HG02840 (cell line): ENCODE measurements around the gene CDH15.

Experiments used
- ATAC-seq: cut with Tn5 transposase; IDR thresholded peaks from one replicate; pipeline ENCODE4 v1.9.1; 2021; ENCODE audit warnings: mild to moderate bottlenecking, moderate library complexity, moderate number of reproducible peaks; ENCODE audit not compliant: unreplicated experiment, low FRiP score

Gene CDH15

DNA sequence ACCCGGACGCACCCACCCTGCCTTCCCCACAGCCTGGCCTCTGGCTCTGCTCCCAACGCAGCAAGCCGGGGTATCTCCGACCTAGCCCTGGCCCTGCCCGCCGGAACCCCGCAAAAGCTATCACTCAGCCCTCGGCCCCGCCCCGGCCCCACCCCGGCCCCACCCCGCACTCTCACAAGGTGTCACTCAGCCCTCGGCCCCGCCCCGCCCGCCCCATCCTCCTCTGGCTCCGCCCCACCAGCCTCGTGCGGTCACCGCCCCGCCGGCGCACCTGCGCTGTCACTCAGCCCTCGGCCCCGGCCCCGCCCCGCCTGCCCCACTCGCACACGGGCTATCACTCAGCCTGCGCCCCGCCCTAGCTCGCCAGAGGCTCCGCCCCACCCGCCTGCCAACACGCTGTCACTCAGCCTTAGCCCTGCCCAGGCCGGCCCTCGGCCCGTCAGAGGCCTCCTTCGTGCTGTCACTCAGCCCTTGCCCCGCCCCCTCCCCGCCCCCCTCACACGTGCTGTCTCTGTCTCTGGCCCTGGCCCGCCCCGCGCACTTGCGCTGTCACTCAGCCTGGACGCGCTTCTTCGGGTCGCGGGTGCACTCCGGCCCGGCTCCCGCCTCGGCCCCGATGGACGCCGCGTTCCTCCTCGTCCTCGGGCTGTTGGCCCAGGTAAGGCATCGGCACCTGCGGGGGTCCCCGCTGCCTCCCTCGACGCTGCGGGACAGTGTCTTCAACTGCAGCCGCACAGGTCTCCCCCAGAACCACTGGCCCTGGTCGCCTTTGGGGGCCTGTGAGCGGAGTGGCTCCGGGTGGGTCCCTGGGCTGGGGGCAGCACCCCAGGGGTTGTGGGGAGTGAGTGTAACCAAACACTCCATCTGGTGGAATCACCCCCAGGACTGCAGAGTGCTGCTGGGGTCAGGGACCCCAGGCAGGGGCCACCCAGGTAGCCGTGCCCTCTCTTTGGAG, at the start of gene CDH15:
TSS of gene CDH15 (plus strand) at position 533 of the 955 bp plus-strand sequence. CDS start at position 617, 84 bp downstream.
- peak; percentile 71 for ATAC-seq

GRCh38 chr16:89122322-89122851, 49.2 kb upstream of the CDH15 start:
- no peak for ATAC-seq

DNA sequence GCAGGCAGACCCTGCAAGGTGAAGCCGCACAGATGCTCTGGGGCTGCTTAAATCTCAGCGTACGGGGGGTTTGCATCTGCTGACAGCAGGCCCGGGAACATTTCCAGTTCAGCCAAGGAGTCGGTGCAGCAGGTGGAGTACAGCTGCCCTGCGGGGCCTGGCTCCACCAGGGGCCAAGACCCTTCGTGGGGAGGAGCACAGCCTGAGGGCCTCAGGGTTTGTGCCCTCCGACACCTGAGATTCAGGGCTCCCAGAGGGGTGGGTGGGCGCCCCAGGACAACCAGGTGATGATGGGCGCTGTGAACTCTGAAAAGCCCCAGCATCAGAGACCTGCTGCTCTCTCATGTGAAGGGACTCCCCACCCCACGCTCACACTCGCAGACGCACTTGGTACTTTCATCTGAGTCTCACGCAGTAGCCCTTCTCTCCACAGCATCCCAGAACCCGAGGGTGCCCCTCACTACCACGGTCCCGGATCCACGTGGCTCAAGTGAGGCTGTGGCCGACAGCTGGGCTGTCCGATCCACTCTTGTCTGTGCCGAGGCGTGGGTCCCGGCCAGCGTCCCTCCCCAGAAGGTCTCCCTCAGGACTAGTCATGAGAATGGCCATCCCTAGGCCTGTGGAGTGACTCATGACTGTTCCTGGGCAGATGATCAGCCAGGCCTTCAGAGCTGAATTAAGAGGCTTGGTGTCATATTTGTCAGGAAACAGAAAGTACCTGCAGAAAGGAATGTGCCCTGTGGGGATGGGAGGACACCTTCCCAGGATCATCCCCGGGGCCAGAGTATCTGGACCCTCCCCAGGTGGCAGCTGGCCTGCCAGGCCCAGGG, 48.3 kb upstream of the CDH15 start:
- no peak for ATAC-seq

DNA sequence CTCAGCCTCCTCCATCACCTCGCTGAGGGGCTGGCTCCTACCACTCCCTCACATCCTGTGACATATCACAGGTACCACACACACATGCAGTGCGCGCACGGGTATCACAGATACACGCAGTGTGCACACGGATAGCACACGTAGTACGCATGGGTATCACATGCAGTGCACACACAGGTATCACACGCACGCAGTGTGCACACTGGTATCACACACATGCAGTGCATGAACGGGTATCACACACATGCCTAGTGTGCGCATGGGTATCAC, 47.8 kb upstream of the CDH15 start:
- ATAC-seq, result no peak

GRCh38 chr16:89129378-89129777, 42.2 kb upstream of the CDH15 start:
- no peak for ATAC-seq

- ATAC-seq, result no peak
These were observed 41.1 kb upstream of the CDH15 start for GRCh38 chr16:89130448-89130847.

- ATAC-seq, result no peak
These were observed 39.8 kb upstream of the CDH15 start for GRCh38 chr16:89131783-89132182.

GRCh38 chr16:89132194-89133005, 39.1 kb upstream of the CDH15 start:
- no peak for ATAC-seq

GRCh38 chr16:89133457-89134127, 38.0 kb upstream of the CDH15 start:
- ATAC-seq, result no peak

GRCh38 chr16:89134269-89134668, 37.3 kb upstream of the CDH15 start:
- ATAC-seq, result no peak

GRCh38 chr16:89135166-89135565, 36.4 kb upstream of the CDH15 start:
- ATAC-seq, result no peak

- no peak for ATAC-seq
These were observed 35.4 kb upstream of the CDH15 start for GRCh38 chr16:89135971-89136765.

- ATAC-seq, result no peak
These were observed 34.6 kb upstream of the CDH15 start for GRCh38 chr16:89136931-89137330.

GRCh38 chr16:89137666-89138512, 33.7 kb upstream of the CDH15 start:
- ATAC-seq, result no peak

GRCh38 chr16:89138513-89138795, 33.1 kb upstream of the CDH15 start:
- no peak for ATAC-seq

- ATAC-seq, result no peak
These were observed 32.6 kb upstream of the CDH15 start for GRCh38 chr16:89138843-89139520.

GRCh38 chr16:89139907-89140361, 31.6 kb upstream of the CDH15 start:
- ATAC-seq, result no peak

DNA sequence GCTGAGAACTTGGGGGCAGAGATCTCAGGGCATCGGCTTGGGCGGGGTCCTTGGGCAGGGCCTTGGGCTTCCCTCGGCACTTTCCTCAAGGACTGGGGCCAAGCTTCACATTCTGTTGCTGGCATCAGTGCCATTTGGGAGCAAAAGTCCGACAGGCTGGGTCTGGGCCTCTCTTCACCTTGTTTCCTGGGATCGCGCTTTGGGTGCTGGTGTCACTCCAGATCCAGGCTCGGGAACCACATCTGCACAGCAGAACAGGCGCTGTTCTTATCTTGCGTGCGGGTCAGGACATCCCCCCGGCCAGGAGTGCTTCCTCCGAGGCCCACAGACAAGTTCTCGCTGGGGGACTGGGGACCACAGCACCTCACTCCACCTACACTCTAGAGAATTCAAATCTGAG, 31.1 kb upstream of the CDH15 start:
- ATAC-seq, result no peak
